HepG2 (cell line): Measurements from ENCODE around the gene TCTA. TPM values are rescaled to one million over a fixed set of nuclear protein-coding genes. Genes with fewer than 3 reads are reported as not detected.

Experiments
- ATAC-seq: fragments of 200-7000 bp; cut with Tn5 transposase; 3 replicates; pipeline ENCODE4 v1.9.1; 2020; ENCODE audit warnings: mild to moderate bottlenecking, moderate library complexity
- BruUV-seq: library from RNA; stranded (reverse); fragments of 400-500 nt; replicated peaks from 2 replicates; lab custom pipeline; 2021; lab: Mats Ljungman, UMichigan
- CTCF ChIA-PET: fragments of 300-600 bp; formaldehyde crosslinking; extraction: SDS; loops from one replicate; lab custom pipeline; 2021; ENCODE audit warnings: low total read pairs, inconsistent platforms, low intra/inter-chr PET ratio; lab: Yijun Ruan, JAX
- POLR2A ChIA-PET: fragments of 350-600 bp; sonication (Branson Sonifier 250); formaldehyde crosslinking; loops from one replicate; lab custom pipeline; 2020; ENCODE audit warnings: antibody characterized with exemption, inconsistent platforms; lab: Yijun Ruan, JAX
- DNase-seq: peaks from one replicate; pipeline ENCODE4 v3.0.0-alpha.2; 2015; ENCODE audit warnings: low spot score
- FAIRE-seq: peaks from 3 replicates; lab custom pipeline; 2011; peaks lifted over from hg19 to GRCh38; lab: Jason Lieb, UNC
- H2AFZ ChIP-seq: one replicate; pipeline ENCODE4 v1.6.1; 2011; ENCODE audit warnings: low read length, inconsistent platforms
- H3K27ac ChIP-seq: fragments of 300-600 bp; 3 replicates; pipeline ENCODE4 v1.8.0; 2011; ENCODE audit warnings: mixed run types, mild to moderate bottlenecking, mixed read lengths, low read length, inconsistent platforms; ENCODE audit not compliant: insufficient read depth; ENCODE audit errors: extremely low read length
- H3K27me3 ChIP-seq, 2 experiments: fragments of 200-600 bp in 1 of 2; 2 replicates in 1 of 2; 3 replicates in 1 of 2; pipeline versions ENCODE4 v1.6.0 to v1.8.0; 2011; ENCODE audit warnings: low read length in 2 of 2, mild to moderate bottlenecking in 2 of 2, moderate library complexity in 2 of 2, inconsistent platforms in 1 of 2; ENCODE audit not compliant: insufficient read depth in 2 of 2, control insufficient read depth in 1 of 2
- H3K36me3 ChIP-seq, 2 experiments: fragments of 200-600 bp in 1 of 2; replicated peaks in 1 of 2; 2 replicates in 1 of 2; 3 replicates in 1 of 2; pipeline versions ENCODE4 v1.5.1 to v1.8.0; 2011; ENCODE audit warnings: low read length in 2 of 2, inconsistent platforms in 1 of 2; ENCODE audit not compliant: insufficient read depth in 2 of 2, control insufficient read depth in 1 of 2
- H3K4me1 ChIP-seq: 2 replicates; pipeline ENCODE4 v1.5.1; 2012; ENCODE audit warnings: low read length, inconsistent platforms; ENCODE audit not compliant: insufficient read depth
- H3K4me2 ChIP-seq: 2 replicates; pipeline ENCODE4 v1.6.0; 2011; ENCODE audit warnings: low read depth, low read length, inconsistent platforms
- H3K4me3 ChIP-seq, 3 experiments: fragments of 200-600 bp in 1 of 3; sonication (generic), shearing (Covaris generic) in 1 of 3; replicated peaks in 1 of 3; 2 replicates each; pipeline ENCODE4 v1.5.1; 2011 to 2016; ENCODE audit warnings: low read length in 3 of 3, inconsistent platforms in 2 of 3, low read depth in 2 of 3, mild to moderate bottlenecking in 2 of 3, control low read depth in 1 of 3, mixed read lengths in 1 of 3; ENCODE audit not compliant: insufficient read depth in 1 of 3
- H3K79me2 ChIP-seq: one replicate; pipeline ENCODE4 v1.6.1; 2011; ENCODE audit warnings: low read length, inconsistent platforms; ENCODE audit not compliant: insufficient read depth
- H3K9ac ChIP-seq: 2 replicates; pipeline ENCODE4 v1.6.0; 2011; ENCODE audit warnings: mild to moderate bottlenecking, low read depth, low read length, inconsistent platforms; ENCODE audit not compliant: insufficient read depth
- H3K9me3 ChIP-seq: 2 replicates; pipeline ENCODE4 v1.5.1; 2012; ENCODE audit warnings: mild to moderate bottlenecking, low read length
- H4K20me1 ChIP-seq: 2 replicates; pipeline ENCODE4 v1.6.0; 2011; ENCODE audit warnings: inconsistent platforms, mild to moderate bottlenecking, low read length, moderate library complexity; ENCODE audit not compliant: insufficient read depth
- AHDC1 ChIP-seq: sonication (generic); formaldehyde crosslinking; IDR thresholded peaks from 2 replicates; pipeline ENCODE4 v1.5.1; 2020; ENCODE audit warnings: mild to moderate bottlenecking, missing genetic modification reagents, borderline replicate concordance
- CEBPB ChIP-seq: IDR thresholded peaks from 2 replicates; pipeline ENCODE4 v1.6.1; 2011; ENCODE audit warnings: low read depth, low read length, improper control_type of control experiment, borderline replicate concordance
- CEBPG ChIP-seq: IDR thresholded peaks from 2 replicates; pipeline ENCODE4 v1.6.1; 2016
- CENPT ChIP-seq: sonication (generic); formaldehyde crosslinking; IDR thresholded peaks from 2 replicates; pipeline ENCODE4 v1.8.0; 2022; ENCODE audit warnings: low read depth, mild to moderate bottlenecking, moderate library complexity, missing genetic modification reagents
- CSRNP1 ChIP-seq: sonication (generic); formaldehyde crosslinking; IDR thresholded peaks from 2 replicates; pipeline ENCODE4 v1.8.1; 2023; ENCODE audit warnings: mild to moderate bottlenecking, missing genetic modification reagents
- FOXJ3 ChIP-seq: sonication (generic); formaldehyde crosslinking; IDR thresholded peaks from 2 replicates; pipeline ENCODE4 v1.4.0; 2020; ENCODE audit warnings: missing genetic modification reagents, mild to moderate bottlenecking, borderline replicate concordance
- GTF2F1 ChIP-seq: fragments of 150-350 bp; IDR thresholded peaks from 2 replicates; pipeline ENCODE4 v1.6.1; 2014; ENCODE audit warnings: low read length
- HNRNPUL1 ChIP-seq: fragments of 200-400 bp; formaldehyde crosslinking; IDR thresholded peaks from 2 replicates; pipeline ENCODE4 v1.6.1; 2017; ENCODE audit warnings: low read depth, mild to moderate bottlenecking, low read length, moderate library complexity
- JARID2 ChIP-seq: sonication (generic); formaldehyde crosslinking; IDR thresholded peaks from 2 replicates; pipeline ENCODE4 v1.8.1; 2023; ENCODE audit warnings: missing genetic modification reagents, inconsistent platforms; ENCODE audit not compliant: insufficient replicate concordance
- MED8 ChIP-seq: sonication (generic); formaldehyde crosslinking; IDR thresholded peaks from 2 replicates; pipeline ENCODE4 v1.8.1; 2023; ENCODE audit warnings: mild to moderate bottlenecking, missing genetic modification reagents; ENCODE audit not compliant: insufficient replicate concordance
- MZF1 ChIP-seq: sonication (generic); formaldehyde crosslinking; IDR thresholded peaks from 2 replicates; pipeline ENCODE4 v1.8.1; 2023; ENCODE audit warnings: mild to moderate bottlenecking, missing genetic modification reagents, borderline replicate concordance
- PHB2 ChIP-seq: fragments of 450-650 bp; IDR thresholded peaks from 2 replicates; pipeline ENCODE4 v1.6.1; 2018; ENCODE audit not compliant: partially characterized antibody
- RAD21 ChIP-seq: fragments of 450-650 bp; formaldehyde crosslinking; IDR thresholded peaks from 2 replicates; pipeline ENCODE4 v1.5.0; 2020; ENCODE audit warnings: mild to moderate bottlenecking
- ZNF24 ChIP-seq: fragments of 450-650 bp; IDR thresholded peaks from 2 replicates; pipeline ENCODE4 v1.6.1; 2017; ENCODE audit warnings: antibody characterized with exemption, mild to moderate bottlenecking
- ZNF510 ChIP-seq: sonication (generic); formaldehyde crosslinking; IDR thresholded peaks from 2 replicates; pipeline ENCODE4 v1.4.0; 2020; ENCODE audit warnings: low read depth, mild to moderate bottlenecking, missing genetic modification reagents
- ZNF672 ChIP-seq: sonication (generic); formaldehyde crosslinking; IDR thresholded peaks from 2 replicates; pipeline ENCODE4 v1.8.1; 2022; ENCODE audit warnings: missing genetic modification reagents
- ZNF770 ChIP-seq: sonication (generic); formaldehyde crosslinking; IDR thresholded peaks from 2 replicates; pipeline ENCODE4 v1.5.0; 2020; ENCODE audit warnings: mild to moderate bottlenecking, missing genetic modification reagents
- WGBS: methylation state at CpG from one replicate; pipeline ENCODE4 v1.1.6; 2017; ENCODE audit warnings: low lambda C conversion rate; 5-methylcytosine and 5-hydroxymethylcytosine counted together
- in situ Hi-C: cut with HindIII; loops from 2 replicates; pipeline ENCODE4 v1.10.0; 2017; ENCODE audit warnings: low pct_unique_long_range_greater_than_20kb; ENCODE audit not compliant: extremely low pct_ligation_motif_present
- intact Hi-C: fragments of 100-400 bp; cut with micrococcal nuclease; formaldehyde crosslinking; loops from one replicate; pipeline ENCODE4 v1.10.0; 2022; ENCODE audit not compliant: unreplicated experiment
- polyA plus RNA-seq, 8 experiments: library from polyadenylated mRNA; depleted of rRNA in 3 of 8; stranded (reverse) in 7 of 8; unstranded in 1 of 8; fragments of >200 nt; fragmentation: Illumina TruSeq in 4 of 8; extraction: Trizol in 4 of 8; gene quantifications; 2 replicates each; pipeline versions ENCODE4 v1.2.1 to v1.2.3, GENCODE V29; 2011 to 2016; ENCODE audit warnings: low read depth in 4 of 8, missing spikeins in 1 of 8, mixed read lengths in 1 of 8; ENCODE audit not compliant: insufficient read depth in 1 of 8
- total RNA-seq, 5 experiments: library from RNA; depleted of rRNA; stranded (reverse); fragments of >200 nt; fragmentation: Illumina TruSeq; extraction: Trizol; gene quantifications; 2 replicates each; pipeline ENCODE4 v1.2.3, GENCODE V29; 2016; ENCODE audit warnings: low read depth in 1 of 5

TCTA gene
- total and polyA plus RNA-seq, 2 of the 13 experiments (the other 11 are each of a cell fraction or from before 2014, with no cell fraction given) = 8.3 to 13.2 TPM

- H3K79me2 ChIP-seq = peaks cover 86% of the 10 kb centered on the region
- H3K4me3 ChIP-seq = no peak overlapping the region
- peaks cover 6 to 31% of the 10 kb centered on the region in 2 experiments; a peak in 4 of 5 replicates for H3K36me3 ChIP-seq
- ChIA-PET CTCF (no interaction called here), POLR2A (interaction anchor here (1.3 kb wide), 1 partner anchor 38 kb away, joined by 5 read pairs; the partner anchor contains the start of gene USP4)
- no TSS peak for BruUV-seq
- DNase-seq (no peak), FAIRE-seq (no peak), ATAC-seq (no peak)
- no peaks in the 10 kb centered on the region for H3K9me3 ChIP-seq
- peaks cover 24% of the 10 kb centered on the region for H4K20me1 ChIP-seq
- H3K27me3 ChIP-seq = no peaks in the 10 kb centered on the region
- H3K4me2 ChIP-seq = no peak overlapping the region
- no peak overlapping the region for H3K9ac ChIP-seq
- WGBS = 88% methylated on average over 1 of the region's 1 CpG
- in situ Hi-C loops = no loop called here
- H3K27ac ChIP-seq = no peak overlapping the region
- H3K4me1 ChIP-seq = peaks cover 49% of the 10 kb centered on the region
- intact Hi-C loops = no loop called here
- no peak overlapping the region for H2AFZ ChIP-seq
- TF ChIP-seq CSRNP1 (CRISPR knock-in tag) (no peak), MED8 (no peak), RAD21 (CRISPR knock-in tag) (no peak), CENPT (CRISPR knock-in tag) (no peak), FOXJ3 (no peak), CEBPG (peak; percentile 52), MZF1 (CRISPR knock-in tag) (no peak), AHDC1 (CRISPR knock-in tag) (no peak), PHB2 (no peak), GTF2F1 (no peak), ZNF510 (CRISPR knock-in tag) (no peak), ZNF24 (no peak), CEBPB (peak; percentile 41; the same call in 1 of the 2 replicates), HNRNPUL1 (no peak), JARID2 (CRISPR knock-in tag) (no peak), ZNF672 (CRISPR knock-in tag) (no peak), ZNF770 (CRISPR knock-in tag) (peak; percentile 92)
Measured at GRCh38 chr3:49377483-49377882, 34.7 kb upstream of the TCTA start.
